NT2/D1 (cell line): ENCODE results near the gene PLEKHA6.

ENCODE experiments used
- SUZ12 ChIP-seq: IDR thresholded peaks from 2 replicates; pipeline ENCODE4 v1.6.1; 2011; ENCODE audit not compliant: insufficient read length, insufficient read depth; ENCODE audit errors: extremely low read depth
- YY1 ChIP-seq: IDR thresholded peaks from 2 replicates; pipeline ENCODE4 v1.6.1; 2011; ENCODE audit not compliant: insufficient read length, insufficient read depth
- ZNF274 ChIP-seq: IDR thresholded peaks from 2 replicates; pipeline ENCODE4 v1.6.1; 2011; ENCODE audit warnings: mild to moderate bottlenecking, low read depth, low read length

- no peak for TF ChIP-seq YY1
- no peak for TF ChIP-seq ZNF274
- no peak for TF ChIP-seq SUZ12
Measured at GRCh38 chr1:204219971-204220616, 139.6 kb downstream of the PLEKHA6 start.
